ENCODE data around the gene CCL18. TPM values are rescaled to one million over a fixed set of nuclear protein-coding genes. Genes with fewer than 3 reads are reported as not detected.

The CCL18 gene
- total and polyA plus RNA-seq, 2 of the 8 experiments (the other 6 are each of a cell fraction or from before 2014, with no cell fraction given) = not detected

- no peaks in the 10 kb centered on the region for H3K79me2 ChIP-seq (ENCODE audit: control insufficient read depth in 1 of 2, insufficient read depth in 2 of 2, low read length in 2 of 2)
- H3K18ac ChIP-seq (ENCODE audit: extremely low read depth, low read length) = no peak overlapping the region
- no peak overlapping the region for H2BK12ac ChIP-seq (ENCODE audit: low read depth, low read length)
- H2AFZ ChIP-seq (ENCODE audit: low read length) = no peak overlapping the region
- H4K5ac ChIP-seq (ENCODE audit: insufficient read length, low read depth, low read length) = no peak overlapping the region
- H4K91ac ChIP-seq (replicated peaks; ENCODE audit: insufficient read length, low read length) = no peak overlapping the region
- H2BK15ac ChIP-seq (ENCODE audit: low read length) = no peak overlapping the region
- no peaks in the 10 kb centered on the region for H4K20me1 ChIP-seq (replicated peaks in 1 of 2; ENCODE audit: control insufficient read depth in 1 of 2, insufficient read depth in 2 of 2, low read length in 2 of 2)
- CTCF ChIA-PET (ENCODE audit: partially characterized antibody) = interaction anchor here (1.4 to 5.2 kb wide), 3 partner anchors 87 to 97 kb away, joined by 3 to 33 read pairs (median 11); partner anchors contain the start of gene CCL16
- FAIRE-seq (no peak), DNase-seq (ENCODE audit: low read depth in 1 of 2, low spot score in 2 of 2) (no peak)
- H3K14ac ChIP-seq (ENCODE audit: insufficient read length) = no peak overlapping the region
- no peaks in the 10 kb centered on the region for H3K36me3 ChIP-seq (ENCODE audit: control insufficient read depth in 2 of 4, insufficient read depth in 4 of 4, low read length in 3 of 4)
- POLR2A ChIA-PET (ENCODE audit: partially characterized antibody) = no interaction called here
- H4K8ac ChIP-seq (ENCODE audit: extremely low read depth, insufficient read depth, low read length) = no peak overlapping the region
- H3K23me2 ChIP-seq (ENCODE audit: low read depth, low read length) = no peaks in the 10 kb centered on the region
- no peak overlapping the region for H2BK5ac ChIP-seq (ENCODE audit: low read depth, low read length)
- H2BK120ac ChIP-seq (replicated peaks; ENCODE audit: low read depth, low read length) = no peak overlapping the region
- H3K4me1 ChIP-seq (replicated peaks in 1 of 4; ENCODE audit: control insufficient read depth in 3 of 4, insufficient read depth in 4 of 4, low read length in 3 of 4) = no peaks in the 10 kb centered on the region
- H3K23ac ChIP-seq (ENCODE audit: insufficient read length) = no peak overlapping the region
- no peak overlapping the region for H3K4me2 ChIP-seq (ENCODE audit: insufficient read depth in 1 of 2, low read depth in 2 of 2, low read length in 2 of 2)
- no peaks in the 10 kb centered on the region for H3K27me3 ChIP-seq (replicated peaks in 1 of 4; ENCODE audit: control insufficient read depth in 3 of 4, extremely low read depth in 1 of 4, insufficient read depth in 3 of 4, low read length in 3 of 4)
- no peaks in the 10 kb centered on the region for H3K9me3 ChIP-seq (ENCODE audit: insufficient read depth in 2 of 2, low read depth in 1 of 2, low read length in 1 of 2)
- no peak overlapping the region for H3K27ac ChIP-seq (ENCODE audit: low read depth, low read length)
- 78% methylated on average over 3 of the region's 3 CpGs; no CpG with 5 or more reads in 1 of the 2 experiments for WGBS, 2 experiments (ENCODE audit: extremely low coverage in 1 of 2, insufficient coverage in 1 of 2, insufficient read length in 1 of 2, insufficient replicate concordance in 2 of 2, low coverage in 1 of 2, low lambda C conversion rate in 2 of 2, missing lambda C conversion rate in 1 of 2)
- no peak overlapping the region for H3K9ac ChIP-seq (replicated peaks in 1 of 4; ENCODE audit: extremely low read depth in 1 of 4, low read depth in 3 of 4, low read length in 3 of 4)
- no peaks in the 10 kb centered on the region for H3K79me1 ChIP-seq (ENCODE audit: low read depth, low read length)
- H3K4me3 ChIP-seq (ENCODE audit: extremely low read depth in 1 of 4, insufficient read depth in 2 of 4, low read depth in 3 of 4, low read length in 4 of 4) = no peak overlapping the region
- H3K56ac ChIP-seq (replicated peaks; ENCODE audit: insufficient read length, low read depth, low read length) = no peak overlapping the region
- no peak overlapping the region for H2BK20ac ChIP-seq (ENCODE audit: low read length)
- H2AK5ac ChIP-seq (ENCODE audit: low read depth, low read length) = no peak overlapping the region
- TF ChIP-seq RBBP5 (IDR thresholded peaks at IDR 0.05; ENCODE audit: borderline replicate concordance, low read depth, low read length) (no peak), RNF2 (IDR thresholded peaks at IDR 0.05; ENCODE audit: borderline replicate concordance, low read depth, low read length, missing control alignments, poor library complexity, severe bottlenecking) (no peak)
- no peak overlapping the region for H3K4ac ChIP-seq (replicated peaks; ENCODE audit: insufficient read length, low read depth, low read length)
Observed at GRCh38 chr17:36070427-36070826, 6.4 kb downstream of the CCL18 start.

Data from H1 (cell line).